Stimulated activated CD4-positive, alpha-beta T cell treated with anti-CD3 and anti-CD28 coated beads, Interleukin-2, amount 100 ng/mL, for 4 hours (primary cell): ENCODE results near the gene KLF8.
"Not testable (repeated sequence)": the region's sequence is repeated elsewhere in the genome, so short reads cannot be mapped to it uniquely, and the experiment has no call there.

Experiments
- DNase-seq: peaks from one replicate; pipeline ENCODE4 v3.0.0-alpha.2; 2020; ENCODE audit warnings: low read depth

KLF8 gene

DNA sequence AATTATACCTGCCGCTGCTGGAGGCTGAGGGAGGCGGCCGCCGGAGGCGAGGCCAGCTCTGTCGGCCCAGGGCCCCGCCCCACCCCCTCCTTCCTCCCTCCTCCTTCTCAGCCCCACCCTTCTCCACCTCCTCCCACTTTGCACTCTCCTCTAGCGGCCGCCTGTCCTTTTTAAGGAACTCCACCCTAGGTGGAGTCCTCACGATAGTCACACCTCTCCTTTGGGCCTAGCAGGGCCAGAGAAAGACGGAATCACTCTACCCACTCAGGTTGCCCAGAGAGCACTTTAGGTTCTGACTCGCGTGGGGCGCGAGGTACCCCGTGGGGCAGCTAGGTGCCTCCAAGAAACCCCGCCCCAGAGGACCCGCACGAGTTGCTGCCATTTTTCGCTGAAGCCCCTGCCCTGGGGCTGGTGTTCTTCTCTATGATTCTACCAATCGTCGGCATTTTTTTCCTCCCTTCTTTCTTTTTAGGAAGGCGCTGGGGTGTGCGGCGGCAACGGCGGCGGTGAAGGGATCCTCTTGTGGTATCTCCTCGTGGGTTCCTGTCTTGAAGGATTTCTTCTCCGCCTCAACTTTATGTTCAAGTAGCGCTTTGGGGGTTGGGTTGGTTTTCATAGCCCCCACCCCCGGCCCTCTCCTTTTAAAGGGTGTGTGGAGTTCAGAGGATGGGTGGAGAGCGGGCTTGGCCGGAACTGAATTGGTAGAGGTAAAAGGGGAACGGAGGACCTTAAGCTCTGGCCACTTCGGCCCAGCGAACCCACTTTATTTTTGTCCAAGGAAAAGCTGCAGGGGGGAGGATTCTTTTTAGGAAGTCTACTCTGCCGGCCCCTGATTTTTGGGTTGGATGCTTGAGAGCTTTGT is at the start of gene KLF8:
Gene KLF8 (plus strand): TSS at position 136 of the 862 bp plus-strand sequence. CDS start 979 bp downstream, outside the sequence.
- no peak for DNase-seq

DNA sequence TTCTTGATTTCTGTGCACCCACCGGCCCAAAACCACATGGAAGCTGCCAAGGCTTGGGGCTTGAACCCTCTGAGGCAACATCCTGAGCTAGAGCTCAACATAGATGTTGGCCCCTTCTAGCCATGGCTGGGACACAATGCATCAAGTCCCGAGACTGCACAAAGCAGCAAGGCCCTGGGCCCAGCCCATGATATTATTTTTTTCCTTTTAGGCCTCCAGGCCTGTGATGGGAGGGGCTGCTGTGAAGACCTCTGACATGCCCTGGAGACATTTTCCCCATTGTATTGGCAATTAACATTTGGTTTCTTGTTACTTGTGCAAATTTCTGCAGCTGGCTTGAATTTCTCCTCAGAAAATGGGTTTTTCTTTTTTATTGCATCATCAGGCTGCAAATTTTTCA is 25.2 kb upstream of the KLF8 start:
- not testable (repeated sequence) for DNase-seq

DNA sequence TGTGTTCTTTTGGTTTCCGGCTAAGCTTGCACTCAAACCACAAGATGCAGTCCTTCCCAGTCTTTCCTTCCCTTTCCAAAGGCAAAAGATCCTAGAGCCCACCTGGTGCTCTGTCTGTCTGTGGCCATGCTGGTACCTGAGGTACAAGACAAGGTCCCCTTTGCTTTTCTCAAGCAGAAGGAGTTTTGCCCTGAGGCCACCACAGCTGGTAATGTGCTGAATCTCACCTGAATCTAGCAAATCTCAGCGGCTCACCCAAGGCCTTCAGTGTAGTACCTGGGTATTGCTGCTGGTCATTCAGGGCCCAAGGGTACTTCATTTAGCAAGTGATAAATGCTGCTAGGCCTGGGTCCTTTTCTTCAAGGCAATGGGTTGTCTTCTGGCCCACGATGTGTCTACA is 20.5 kb upstream of the KLF8 start:
- no peak for DNase-seq

DNA sequence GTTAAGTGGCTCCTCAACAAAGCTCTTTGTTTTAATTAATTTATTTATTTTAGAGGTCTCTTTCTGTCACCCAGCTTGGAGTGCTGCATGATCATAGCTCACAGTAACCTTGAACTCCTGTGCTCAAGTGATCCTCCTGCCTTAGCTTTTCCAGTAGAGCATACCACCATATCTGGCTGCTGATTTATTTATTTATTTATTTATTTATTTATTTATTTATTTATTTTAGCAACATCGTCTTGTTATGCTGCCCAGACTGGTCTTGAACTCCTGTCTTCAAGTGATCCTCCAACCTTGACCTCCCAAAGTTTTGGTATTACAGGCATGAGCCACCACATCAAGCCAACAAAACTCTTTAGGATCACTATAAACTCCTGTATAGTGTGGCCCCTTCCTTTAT is 15.8 kb upstream of the KLF8 start:
- no peak for DNase-seq

DNA sequence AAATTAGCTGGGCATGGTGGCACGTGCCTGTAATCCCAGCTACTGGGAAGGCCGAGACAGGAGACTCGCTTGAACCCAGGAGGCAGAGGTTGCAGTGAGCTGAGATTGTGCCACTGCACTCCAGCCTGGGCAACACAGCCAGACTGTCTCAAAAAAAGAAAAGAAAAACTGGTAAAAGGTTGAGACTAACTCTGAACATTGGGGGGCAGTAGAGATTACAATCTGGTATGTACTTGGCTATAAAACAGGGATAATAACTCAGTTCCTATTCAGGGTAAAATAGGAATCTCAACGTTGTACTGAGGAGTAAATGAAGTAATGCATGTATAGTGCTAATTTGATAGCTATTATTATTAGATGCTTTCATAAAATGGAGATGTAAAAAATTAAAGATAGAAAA is 12.5 kb upstream of the KLF8 start:
- no peak for DNase-seq

DNA sequence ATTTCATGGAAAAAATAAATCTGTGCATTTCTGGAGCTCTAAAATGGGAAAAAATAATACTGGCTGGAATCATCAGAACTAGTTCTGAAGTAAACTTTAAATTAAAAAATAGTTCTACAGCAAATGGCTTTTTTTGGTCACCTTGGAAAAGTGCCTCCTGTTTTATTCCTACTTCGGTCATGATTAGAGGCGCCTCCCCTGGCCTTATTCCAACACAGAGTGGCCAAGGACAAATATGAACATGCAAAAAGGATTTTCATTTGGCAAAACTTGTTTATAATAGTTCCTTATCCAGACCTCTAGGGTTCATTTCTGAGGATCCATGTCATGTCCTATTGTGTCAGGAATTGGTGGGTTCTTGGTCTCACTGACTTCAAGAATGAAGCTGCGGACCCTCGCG is 11.1 kb upstream of the KLF8 start:
- DNase-seq = no peak

DNA sequence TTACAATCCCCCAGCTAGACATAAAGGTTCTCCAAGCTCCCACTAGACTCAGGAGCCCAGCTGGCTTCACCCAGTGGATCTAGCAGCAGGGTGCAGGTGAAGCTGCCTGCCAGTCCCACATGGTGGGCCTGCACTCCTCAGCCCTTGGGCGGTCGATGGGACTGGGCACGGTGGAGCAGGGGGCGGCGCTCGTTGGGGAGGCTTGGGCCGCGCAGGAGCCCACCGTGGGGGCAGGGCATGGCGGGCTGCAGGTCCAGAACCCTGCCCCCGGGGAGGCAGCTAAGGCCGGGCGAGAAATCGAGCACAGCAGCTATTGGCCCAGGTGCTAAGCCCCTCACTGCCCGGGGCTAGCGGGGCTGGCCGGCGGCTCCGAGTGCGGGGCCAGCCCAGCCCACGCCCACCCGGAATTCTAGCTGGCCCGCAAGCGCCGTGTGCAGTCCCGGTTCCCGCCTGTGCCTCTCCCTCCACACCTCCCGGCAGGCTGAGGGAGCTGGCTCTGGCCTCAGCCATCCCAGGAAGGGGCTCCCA is 9.6 kb upstream of the KLF8 start:
- DNase-seq = no peak

DNA sequence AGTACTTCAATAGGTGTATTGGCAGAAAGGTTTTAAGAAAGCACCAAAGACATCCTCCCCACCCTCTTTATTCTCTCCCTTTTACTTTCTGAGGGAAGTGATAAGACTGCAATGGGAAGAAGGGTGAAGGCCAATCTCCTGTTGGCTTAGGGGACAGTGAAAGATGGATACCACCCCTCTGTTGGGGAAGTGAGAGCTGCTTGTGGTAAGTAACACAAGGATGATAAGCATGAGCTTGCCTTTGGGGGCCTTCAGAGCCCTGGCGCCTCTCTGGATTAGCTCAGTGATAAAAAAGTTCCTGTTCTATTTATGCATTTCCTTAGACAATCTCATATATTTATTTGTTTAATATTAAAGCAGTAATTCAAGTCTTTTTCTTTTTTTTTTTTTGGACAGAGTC is 5.2 kb upstream of the KLF8 start:
- no peak for DNase-seq

DNA sequence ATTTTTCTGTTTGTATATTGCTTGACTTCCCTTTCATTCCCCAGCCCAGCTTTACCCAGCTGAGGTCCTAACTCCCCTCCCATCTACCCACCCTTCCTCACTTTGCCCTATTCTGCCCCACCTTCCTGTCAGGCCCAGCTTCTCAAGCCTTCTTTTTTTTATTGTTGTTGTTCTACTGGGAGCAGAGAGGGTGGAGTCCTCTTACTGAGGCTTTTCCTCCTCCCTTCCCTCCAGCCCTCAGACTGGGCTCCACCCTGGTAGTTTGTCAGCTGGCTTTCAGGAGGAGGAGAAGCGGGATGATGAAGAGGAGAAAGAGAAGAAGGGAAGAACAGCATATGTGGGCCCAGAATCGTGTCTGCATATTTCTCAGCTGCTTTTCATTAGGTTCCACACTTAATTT is 3.2 kb upstream of the KLF8 start:
- DNase-seq = no peak

DNA sequence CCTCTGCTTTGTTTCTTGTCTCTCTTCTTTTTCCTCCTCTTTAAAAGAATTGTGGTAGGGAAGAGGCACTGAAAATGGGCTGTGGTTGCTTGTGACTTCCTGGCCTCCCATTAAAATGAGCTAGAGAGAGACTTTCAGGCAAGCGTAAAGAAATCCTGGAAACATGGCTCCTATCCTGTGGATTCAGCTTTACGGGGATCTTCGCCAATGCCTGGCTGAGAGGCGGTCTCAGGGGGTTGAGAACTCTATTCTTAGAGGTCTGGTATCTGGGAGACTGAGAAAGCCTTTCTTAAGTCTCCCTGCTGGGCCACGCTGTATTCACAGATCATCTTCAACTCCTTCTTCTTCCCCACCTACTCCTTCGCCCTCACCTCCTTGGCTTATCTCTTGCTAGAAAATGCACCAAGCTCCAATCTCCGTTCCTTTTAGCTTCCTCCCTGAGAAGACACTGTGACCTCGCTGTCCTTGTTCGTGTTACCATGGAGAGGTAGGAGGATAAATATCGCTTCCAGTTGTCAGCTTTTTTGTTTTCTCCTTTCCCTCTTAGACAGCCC is 542 bp upstream of the KLF8 start:
- no peak for DNase-seq

DNA sequence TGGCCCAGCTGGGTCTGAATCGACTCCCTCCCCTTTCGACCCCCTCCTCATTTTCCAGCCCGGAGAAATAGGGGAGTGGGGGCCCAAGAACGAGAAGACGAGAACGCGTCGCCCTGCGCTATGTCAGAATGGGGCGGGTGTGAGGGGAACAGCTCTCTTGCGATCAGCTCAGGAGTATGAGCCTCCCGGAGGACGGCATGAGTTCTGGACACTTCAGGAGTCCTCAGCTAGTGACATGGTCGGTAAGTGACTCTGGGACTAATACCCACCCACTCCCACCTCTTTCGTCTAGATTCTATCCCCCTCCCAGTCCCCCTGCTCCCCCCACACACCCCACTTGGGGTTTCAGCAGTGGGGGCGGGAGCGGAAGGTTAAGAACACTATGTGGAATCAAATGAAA is 944 bp downstream of the KLF8 start:
- DNase-seq = no peak

DNA sequence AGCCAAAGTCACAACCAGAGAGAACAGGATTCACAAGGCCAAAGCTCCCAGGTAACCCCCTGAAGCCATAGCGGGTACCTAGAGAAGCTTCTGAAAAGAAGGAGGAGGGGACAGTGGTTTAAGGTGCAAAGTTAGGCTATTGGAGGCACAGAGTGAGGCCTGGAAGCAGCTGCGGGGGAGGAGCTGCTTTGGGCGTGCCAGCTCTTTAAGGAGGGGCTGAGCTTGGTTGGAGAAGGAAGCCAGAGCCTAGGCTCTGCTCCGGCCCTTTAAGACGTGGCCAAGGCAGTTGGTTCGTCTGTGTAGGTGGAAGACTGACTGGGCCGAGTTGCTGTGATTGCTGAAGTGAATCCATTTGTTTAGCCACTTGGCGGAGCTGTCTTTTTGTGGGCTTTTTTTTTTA is 1.5 kb downstream of the KLF8 start:
- no peak for DNase-seq

DNA sequence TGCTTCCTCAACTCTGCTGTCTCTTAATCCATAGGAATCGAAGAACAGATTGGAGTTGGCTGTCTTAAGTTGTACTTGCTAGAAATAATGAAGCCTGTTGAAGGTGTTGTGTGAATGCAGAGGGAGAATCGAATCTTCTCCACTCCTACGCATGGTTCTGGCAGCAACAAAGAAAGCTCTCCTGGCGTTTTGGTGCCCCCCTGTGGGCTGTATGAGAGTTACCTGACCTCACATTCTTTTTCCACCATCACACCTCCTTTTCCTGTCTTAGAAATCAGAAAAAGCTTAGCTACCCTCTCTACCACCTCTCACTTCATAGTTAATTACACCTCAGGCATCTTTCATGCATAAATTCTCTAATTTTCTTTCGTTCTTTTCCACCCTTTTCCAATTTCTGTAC is 16.3 kb downstream of the KLF8 start:
- DNase-seq = peak; percentile 46

DNA sequence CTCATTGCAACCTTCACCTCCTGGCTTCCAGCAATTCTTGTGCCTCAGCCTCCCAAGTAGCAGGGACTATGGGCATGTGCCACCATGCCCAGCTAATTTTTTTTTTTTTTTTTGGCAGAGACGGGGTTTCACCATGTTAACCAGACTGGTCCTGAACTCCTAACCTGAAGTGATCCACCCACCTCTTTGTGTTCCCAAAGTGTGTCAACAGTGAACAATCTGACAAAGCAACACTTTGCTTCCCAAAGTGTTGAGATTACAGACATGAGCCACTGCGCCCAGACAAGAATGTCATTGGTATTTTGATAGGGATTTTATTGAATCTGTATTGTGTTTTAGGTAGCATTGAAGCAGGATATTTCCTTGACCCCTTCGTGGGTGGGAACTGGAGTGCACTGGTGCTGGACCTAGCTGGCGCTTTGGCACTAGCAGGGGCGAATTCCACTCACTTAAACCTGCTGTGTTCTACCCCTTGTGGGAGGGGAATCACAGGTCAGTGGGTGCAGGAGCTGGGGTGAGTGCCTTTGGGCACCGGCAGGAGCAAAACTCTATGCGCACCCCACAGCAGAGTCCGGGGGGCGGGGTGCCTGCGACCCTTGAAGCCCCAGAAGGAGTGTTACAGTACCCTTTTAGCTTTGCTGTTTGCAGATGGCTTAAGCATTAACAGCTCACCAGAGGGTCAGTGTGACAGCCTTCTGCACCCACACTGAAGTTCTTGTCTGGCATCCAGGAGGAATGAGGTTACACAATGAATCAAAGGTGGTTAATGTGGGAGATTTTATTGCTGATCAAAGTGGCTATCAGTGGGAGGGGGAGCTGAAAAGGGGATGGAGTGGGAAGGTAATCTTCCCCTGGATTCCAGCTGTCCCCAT is 21.9 kb downstream of the KLF8 start:
- no peak for DNase-seq

DNA sequence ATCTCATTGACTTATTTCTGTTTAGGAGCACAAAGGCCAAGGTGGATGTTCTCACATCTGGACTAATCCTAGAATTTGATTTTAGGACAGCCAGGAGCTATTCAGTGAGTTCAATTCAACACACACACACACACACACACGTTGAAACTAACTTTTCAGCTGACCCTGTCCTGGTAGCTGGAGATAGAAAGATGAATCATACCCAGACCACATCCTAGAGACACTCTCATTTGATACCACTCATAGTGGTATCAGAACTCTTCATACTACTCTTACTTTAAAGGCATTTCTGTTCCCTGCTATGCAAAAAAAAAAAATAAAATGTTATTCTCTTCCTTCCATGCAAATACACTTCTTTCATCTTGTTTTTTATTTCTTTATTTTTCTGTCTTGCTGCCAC is 36.7 kb downstream of the KLF8 start:
- no peak for DNase-seq

DNA sequence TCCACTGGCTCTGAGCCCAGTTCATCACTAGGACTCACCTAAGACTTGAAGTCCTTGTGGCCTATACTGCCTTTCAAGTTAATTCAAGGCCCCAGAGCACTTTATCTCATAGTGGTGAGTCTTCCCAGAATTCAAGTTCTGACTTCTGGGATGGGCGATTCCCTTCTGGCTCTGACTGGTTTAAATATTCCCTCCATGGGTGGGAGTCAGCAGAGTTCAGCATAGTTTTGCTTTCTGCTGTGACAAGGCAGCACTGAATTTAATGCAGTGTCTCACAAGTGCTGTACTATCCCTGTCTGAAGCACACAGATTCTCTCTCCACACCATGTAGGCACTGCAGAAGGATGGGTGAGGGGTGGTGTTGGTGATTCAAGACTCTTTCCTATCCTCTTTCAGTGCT is 46.5 kb downstream of the KLF8 start:
- DNase-seq = no peak

DNA sequence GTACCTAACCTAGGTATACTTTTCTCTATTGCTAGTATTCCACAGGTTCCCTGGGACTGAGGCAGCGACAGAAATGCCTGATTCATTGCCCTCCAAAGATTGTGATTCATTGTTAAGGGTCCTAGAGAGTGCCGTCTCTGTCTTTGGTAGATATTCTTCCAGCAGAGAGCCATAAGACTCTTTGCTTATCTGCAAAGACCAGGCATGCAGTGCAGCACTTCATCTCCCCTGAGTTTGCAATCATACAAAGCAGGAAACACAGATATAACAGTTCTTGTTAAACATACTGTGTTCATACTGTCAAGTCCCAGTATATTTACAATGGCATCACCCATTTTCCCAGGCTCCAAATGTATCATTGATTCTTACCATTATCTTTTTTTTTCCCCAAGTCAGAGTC is 47.7 kb downstream of the KLF8 start:
- no peak for DNase-seq

DNA sequence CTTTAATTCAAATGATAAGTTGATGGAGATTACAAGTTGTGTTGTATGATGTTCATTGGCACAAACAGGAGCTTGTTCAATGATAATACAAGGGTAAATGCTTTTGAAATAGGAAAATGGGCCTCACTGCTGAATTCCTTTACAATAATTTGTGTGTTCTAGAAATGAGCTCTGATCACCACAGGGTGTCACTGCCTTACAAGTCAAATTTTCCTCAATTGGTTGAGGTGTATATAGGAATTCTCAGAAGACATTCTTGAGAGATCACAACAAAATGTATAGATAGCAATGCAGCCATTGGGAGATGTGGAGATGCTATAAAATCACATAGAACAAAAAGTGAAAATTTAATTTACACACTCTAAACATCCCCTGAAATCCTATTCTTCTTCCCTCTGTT is 49.6 kb downstream of the KLF8 start:
- DNase-seq = no peak

DNA sequence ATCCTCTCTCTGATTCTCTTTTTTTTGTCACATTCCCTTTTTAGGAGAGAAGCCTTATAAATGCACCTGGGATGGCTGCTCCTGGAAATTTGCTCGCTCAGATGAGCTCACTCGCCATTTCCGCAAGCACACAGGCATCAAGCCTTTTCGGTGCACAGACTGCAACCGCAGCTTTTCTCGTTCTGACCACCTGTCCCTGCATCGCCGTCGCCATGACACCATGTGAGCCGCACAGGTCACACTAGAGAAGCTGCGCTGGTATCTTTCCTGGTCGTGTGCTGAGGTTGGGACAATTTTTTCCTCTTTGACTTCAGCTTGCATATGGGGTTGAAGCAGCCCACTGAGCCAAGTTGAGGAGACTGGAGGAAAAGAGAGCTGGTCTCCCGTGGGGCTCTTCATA is 52.1 kb downstream of the KLF8 start:
- no peak for DNase-seq

DNA sequence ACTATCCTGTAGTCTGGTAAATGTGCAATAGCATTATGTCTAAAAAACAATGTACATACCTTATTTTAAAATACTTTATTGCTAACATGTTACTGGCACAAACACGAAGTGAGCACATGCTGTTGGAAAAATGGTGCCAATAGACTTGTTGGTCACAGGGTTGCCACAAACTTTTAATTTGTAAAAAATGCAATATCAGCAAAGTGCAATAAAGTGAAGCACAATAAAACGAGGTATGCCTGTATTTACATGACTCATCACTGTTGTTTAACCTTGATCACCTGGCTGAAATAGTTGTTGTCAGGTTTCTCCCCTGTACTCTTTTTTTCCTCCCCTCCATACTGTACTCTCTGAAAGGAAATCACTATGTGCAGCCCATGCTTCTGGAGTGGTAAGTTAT is 56.5 kb downstream of the KLF8 start:
- no peak for DNase-seq

DNA sequence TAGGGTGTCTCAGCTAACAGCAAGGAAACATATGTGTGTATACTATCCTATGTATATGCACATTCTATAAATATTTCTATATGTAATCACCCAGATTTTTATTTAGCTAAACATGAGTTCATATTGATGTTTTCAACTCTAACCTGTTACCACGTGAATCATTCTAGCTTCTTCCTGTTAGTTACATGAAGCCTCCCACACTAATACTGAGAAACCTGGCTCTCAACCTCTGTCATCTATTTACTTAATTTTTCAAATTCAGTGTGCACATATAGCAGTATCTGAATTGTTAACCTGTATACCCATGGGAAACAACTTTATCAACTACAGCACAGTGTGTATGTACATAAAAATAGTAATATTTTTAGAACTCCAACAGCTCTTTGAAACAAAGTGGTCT is 57.3 kb downstream of the KLF8 start:
- no peak for DNase-seq

DNA sequence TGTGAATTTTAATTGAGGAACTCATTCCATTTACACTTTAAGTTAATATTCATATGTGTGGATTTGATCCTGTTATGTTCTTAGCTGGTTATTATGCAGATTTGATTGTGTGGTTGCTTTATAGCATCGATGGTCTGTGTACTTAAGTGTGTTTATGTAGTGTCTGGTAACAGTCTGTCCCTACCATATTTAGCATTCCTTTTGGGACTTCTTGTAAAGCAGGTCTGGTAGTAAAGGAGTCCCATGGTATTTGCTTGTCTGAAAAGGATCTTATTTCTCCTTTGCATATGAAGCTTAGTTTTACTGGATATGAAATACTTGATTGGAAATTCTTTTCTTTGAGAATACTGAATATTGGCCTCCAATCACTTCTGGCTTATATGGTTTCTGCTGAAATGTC is 76.6 kb downstream of the KLF8 start:
- no peak for DNase-seq

DNA sequence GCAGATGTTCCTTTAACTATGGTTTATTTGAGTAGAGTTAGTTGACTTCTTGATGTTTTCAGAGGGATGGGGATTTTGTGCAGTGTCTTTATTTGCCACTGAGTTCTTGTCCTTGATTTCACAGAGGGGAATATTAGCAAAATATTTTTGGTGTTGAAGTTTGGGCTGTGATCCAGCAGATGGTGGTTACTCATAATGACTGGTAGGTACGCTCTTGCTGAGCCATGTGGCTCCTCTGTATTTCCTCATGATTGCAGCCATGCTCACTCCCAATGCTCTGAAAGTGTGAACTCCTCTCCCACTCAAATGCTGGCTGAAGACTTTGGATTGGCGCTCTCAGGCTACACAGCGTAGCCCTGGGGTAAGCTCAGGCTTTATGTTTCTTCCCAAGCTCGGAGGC is 77.7 kb downstream of the KLF8 start:
- DNase-seq = no peak
